Thymus (tissue), 11 donors: ENCODE data around the gene CYP26B1. TPM values are rescaled to one million over a fixed set of nuclear protein-coding genes. Genes with fewer than 3 reads are reported as not detected.
"Not testable (repeated sequence)": the region's sequence is repeated elsewhere in the genome, so short reads cannot be mapped to it uniquely, and the experiment has no call there.

Experiments
- DNase-seq, 9 donors: peaks; one replicate each; pipeline ENCODE4 v3.0.0-alpha.2; 2013; ENCODE audit warnings: low spot score in 9 of 9, low read depth in 6 of 9, missing footprints in 1 of 9
- H3K27ac ChIP-seq, 2 donors: one replicate each; pipeline ENCODE4 v1.5.1; 2013; ENCODE audit warnings: control low read depth in 1 of 2, low read depth in 1 of 2, low read length in 1 of 2, mild to moderate bottlenecking in 1 of 2, moderate library complexity in 1 of 2
- H3K27me3 ChIP-seq, 2 donors: one replicate each; pipeline ENCODE4 v1.5.1; 2013; ENCODE audit warnings: low read length in 1 of 2; ENCODE audit not compliant: control insufficient read depth in 2 of 2, insufficient read depth in 1 of 2
- H3K36me3 ChIP-seq, 2 donors: one replicate each; pipeline ENCODE4 v1.5.1; 2013; ENCODE audit warnings: low read length in 1 of 2, mild to moderate bottlenecking in 1 of 2, moderate library complexity in 1 of 2; ENCODE audit not compliant: control insufficient read depth in 2 of 2, insufficient read depth in 2 of 2
- H3K4me1 ChIP-seq, 2 donors: one replicate each; pipeline ENCODE4 v1.5.1; 2013; ENCODE audit warnings: low read length in 2 of 2; ENCODE audit not compliant: control insufficient read depth in 2 of 2, insufficient read depth in 2 of 2
- H3K4me3 ChIP-seq, 2 donors: one replicate each; pipeline ENCODE4 v1.5.1; 2013; ENCODE audit warnings: low read length in 2 of 2, control low read depth in 1 of 2, mild to moderate bottlenecking in 1 of 2
- H3K9me3 ChIP-seq, 2 donors: one replicate each; pipeline ENCODE4 v1.5.1; 2013; ENCODE audit warnings: low read length in 1 of 2, mild to moderate bottlenecking in 1 of 2; ENCODE audit not compliant: control insufficient read depth in 2 of 2, insufficient read depth in 1 of 2
- WGBS: extraction: QIAGEN DNeasy Blood & Tissue Kit; methylation state at CpG from one replicate; pipeline ENCODE4 v1.1.7; 2013; 5-methylcytosine and 5-hydroxymethylcytosine counted together
- polyA plus RNA-seq: library from polyadenylated mRNA; stranded (reverse); fragments of 200-250 nt; gene quantifications from one replicate; pipeline ENCODE4 v1.2.3, GENCODE V29; 2013
- total RNA-seq: library from RNA; stranded (reverse); fragments of 120-200 nt; gene quantifications from one replicate; pipeline ENCODE4 v1.2.4, GENCODE V29; 2013
- donor health status: healthy.

The CYP26B1 gene
- total and polyA plus RNA-seq, 2 donors = 5.6 to 10.3 TPM

GRCh38 chr2:72089028-72089427 lies 58.6 kb downstream of the CYP26B1 start:
- Histone ChIP-seq H3K4me3 (no peak overlapping the region), H3K4me1 (no peaks in the 10 kb centered on the region), H3K27me3 (no peaks in the 10 kb centered on the region), H3K27ac (no peak overlapping the region), H3K36me3 (no peaks in the 10 kb centered on the region), H3K9me3 (peaks cover 0 to 4% of the 10 kb centered on the region in 2 donors)
- no peak for DNase-seq
- 80% methylated on average over 4 of the region's 4 CpGs for WGBS

- not testable (repeated sequence) for H3K4me1 ChIP-seq, H3K27ac ChIP-seq, H3K9me3 ChIP-seq, H3K36me3 ChIP-seq, H3K4me3 ChIP-seq, DNase-seq, H3K27me3 ChIP-seq
- WGBS = 95% methylated on average over 40 of the region's 41 CpGs
Observed at GRCh38 chr2:72086871-72087633, 60.6 kb downstream of the CYP26B1 start.

- no peaks in the 10 kb centered on the region for H3K36me3 ChIP-seq
- 90% methylated on average over 2 of the region's 2 CpGs for WGBS
- no peak overlapping the region for H3K27ac ChIP-seq
- H3K4me1 ChIP-seq = no peaks in the 10 kb centered on the region
- no peaks in the 10 kb centered on the region for H3K27me3 ChIP-seq
- DNase-seq = no peak
- no peak overlapping the region for H3K4me3 ChIP-seq
- H3K9me3 ChIP-seq = peaks cover 2 to 18% of the 10 kb centered on the region in 2 donors
Observed at GRCh38 chr2:72085513-72085912, 62.1 kb downstream of the CYP26B1 start.

- Histone ChIP-seq H3K9me3 (peaks cover 2 to 23% of the 10 kb centered on the region in 2 donors), H3K27me3 (no peaks in the 10 kb centered on the region), H3K27ac (no peak overlapping the region), H3K4me1 (no peaks in the 10 kb centered on the region), H3K36me3 (no peaks in the 10 kb centered on the region), H3K4me3 (no peak overlapping the region)
- WGBS = 98% methylated on average over 10 of the region's 10 CpGs
- DNase-seq = no peak
Observed at GRCh38 chr2:72085036-72085435, 62.6 kb downstream of the CYP26B1 start.

GRCh38 chr2:72084584-72084976 lies 63.1 kb downstream of the CYP26B1 start:
- Histone ChIP-seq H3K27me3 (no peaks in the 10 kb centered on the region), H3K4me3 (no peak overlapping the region), H3K36me3 (no peaks in the 10 kb centered on the region), H3K27ac (no peak overlapping the region), H3K9me3 (peaks cover 2 to 23% of the 10 kb centered on the region in 2 donors), H3K4me1 (no peaks in the 10 kb centered on the region)
- no peak for DNase-seq
- WGBS = 93% methylated on average over 6 of the region's 6 CpGs

GRCh38 chr2:72083751-72084583 lies 63.7 kb downstream of the CYP26B1 start:
- Histone ChIP-seq H3K4me3 (no peak overlapping the region), H3K36me3 (no peaks in the 10 kb centered on the region), H3K9me3 (peaks cover 2 to 23% of the 10 kb centered on the region in 2 donors), H3K4me1 (no peaks in the 10 kb centered on the region), H3K27ac (no peak overlapping the region), H3K27me3 (no peaks in the 10 kb centered on the region)
- 91% methylated on average over 24 of the region's 24 CpGs for WGBS
- no peak for DNase-seq

GRCh38 chr2:72082887-72083286 lies 64.8 kb downstream of the CYP26B1 start:
- 94% methylated on average over 17 of the region's 17 CpGs for WGBS
- H3K27me3 ChIP-seq = no peaks in the 10 kb centered on the region
- no peak overlapping the region for H3K27ac ChIP-seq
- no peaks in the 10 kb centered on the region for H3K4me1 ChIP-seq
- H3K36me3 ChIP-seq = no peaks in the 10 kb centered on the region
- H3K9me3 ChIP-seq = peaks cover 2 to 23% of the 10 kb centered on the region in 2 donors
- no peak overlapping the region for H3K4me3 ChIP-seq
- no peak for DNase-seq

GRCh38 chr2:72082021-72082601 lies 65.6 kb downstream of the CYP26B1 start:
- DNase-seq = no peak
- H3K36me3 ChIP-seq = no peaks in the 10 kb centered on the region
- no peaks in the 10 kb centered on the region for H3K4me1 ChIP-seq
- 94% methylated on average over 12 of the region's 12 CpGs for WGBS
- no peak overlapping the region for H3K27ac ChIP-seq
- no peaks in the 10 kb centered on the region for H3K27me3 ChIP-seq
- peaks cover 2 to 23% of the 10 kb centered on the region in 2 donors for H3K9me3 ChIP-seq
- no peak overlapping the region for H3K4me3 ChIP-seq

GRCh38 chr2:72081451-72081850 lies 66.2 kb downstream of the CYP26B1 start:
- no peak overlapping the region for H3K4me3 ChIP-seq
- no peaks in the 10 kb centered on the region for H3K4me1 ChIP-seq
- no peak overlapping the region for H3K27ac ChIP-seq
- 95% methylated on average over 8 of the region's 8 CpGs for WGBS
- no peaks in the 10 kb centered on the region for H3K36me3 ChIP-seq
- H3K9me3 ChIP-seq = peaks cover 2 to 22% of the 10 kb centered on the region in 2 donors
- H3K27me3 ChIP-seq = no peaks in the 10 kb centered on the region
- DNase-seq = no peak
